Neural cell (in vitro differentiated cells): ENCODE results near the gene SMC1A. TPM values are rescaled to one million over a fixed set of nuclear protein-coding genes. Genes with fewer than 3 reads are reported as not detected.

Experiments used
- H2AFZ ChIP-seq: fragments of 200-600, 300-800 bp; sonication (generic), shearing (Covaris generic); 2 replicates; pipeline ENCODE4 v1.6.0; 2014; ENCODE audit warnings: low read depth, mild to moderate bottlenecking, antibody characterized with exemption, low read length, moderate library complexity
- H3F3A ChIP-seq: fragments of 200-600 bp; shearing (Covaris generic); 2 replicates; pipeline ENCODE4 v1.6.1; 2016; ENCODE audit warnings: mild to moderate bottlenecking, moderate library complexity, mixed read lengths, antibody characterized with exemption, low read length; ENCODE audit not compliant: insufficient read depth, poor library complexity, severe bottlenecking
- H3K27ac ChIP-seq: fragments of 200-600, 300-800 bp; sonication (generic), shearing (Covaris generic); 2 replicates; pipeline ENCODE4 v1.5.1; 2014; ENCODE audit warnings: mild to moderate bottlenecking, low read length, moderate library complexity
- H3K27me3 ChIP-seq: fragments of 300-800, 200-600 bp; sonication (generic), shearing (Covaris generic); 2 replicates; pipeline ENCODE4 v1.6.0; 2014; ENCODE audit warnings: mild to moderate bottlenecking, low read depth, low read length, moderate library complexity; ENCODE audit not compliant: insufficient read depth
- H3K36me3 ChIP-seq: fragments of 300-800, 200-600 bp; sonication (generic), shearing (Covaris generic); 2 replicates; pipeline ENCODE4 v1.5.1; 2014; ENCODE audit warnings: mild to moderate bottlenecking, antibody characterized with exemption, low read length, moderate library complexity; ENCODE audit not compliant: insufficient read depth
- H3K4me2 ChIP-seq: fragments of 300-800, 200-600 bp; sonication (generic), shearing (Covaris generic); 2 replicates; pipeline ENCODE4 v1.6.0; 2014; ENCODE audit warnings: mild to moderate bottlenecking, low read length
- H3K4me3 ChIP-seq: fragments of 300-800, 200-600 bp; sonication (generic), shearing (Covaris generic); 2 replicates; pipeline ENCODE4 v1.5.1; 2014; ENCODE audit warnings: mild to moderate bottlenecking, low read length, moderate library complexity
- H3K79me2 ChIP-seq: fragments of 200-600 bp; shearing (Covaris generic); replicated peaks from 2 replicates; pipeline ENCODE4 v1.6.0; 2014; ENCODE audit warnings: mild to moderate bottlenecking, low read length, moderate library complexity; ENCODE audit not compliant: insufficient read depth
- H3K9ac ChIP-seq: fragments of 300-800, 200-600 bp; sonication (generic), shearing (Covaris generic); 2 replicates; pipeline ENCODE4 v1.6.1; 2016; ENCODE audit warnings: mild to moderate bottlenecking, low read length, mixed read lengths
- H3K9me2 ChIP-seq: fragments of 200-600 bp; shearing (Covaris generic); 2 replicates; pipeline ENCODE4 v1.6.1; 2016; ENCODE audit warnings: mild to moderate bottlenecking, low read length, mixed read lengths; ENCODE audit not compliant: insufficient read depth
- H3K9me3 ChIP-seq: fragments of 200-600, 300-800 bp; sonication (generic), shearing (Covaris generic); 2 replicates; pipeline ENCODE4 v1.6.1; 2016; ENCODE audit warnings: mild to moderate bottlenecking, mixed run types, low read length, moderate library complexity, mixed read lengths
- H4K20me1 ChIP-seq: fragments of 200-600 bp; shearing (Covaris generic); 2 replicates; pipeline ENCODE4 v1.6.1; 2016; ENCODE audit warnings: mild to moderate bottlenecking, mixed run types; ENCODE audit not compliant: insufficient read depth
- EP300 ChIP-seq: fragments of 450-650 bp; conservative IDR thresholded peaks from 2 replicates; pipeline ENCODE4 v1.6.1; 2014; ENCODE audit warnings: antibody characterized with exemption, mild to moderate bottlenecking, moderate library complexity; ENCODE audit not compliant: poor library complexity, severe bottlenecking
- EZH2 ChIP-seq: fragments of 200-600, 300-800 bp; shearing (Covaris generic), sonication (generic); IDR thresholded peaks from 2 replicates; pipeline ENCODE4 v1.6.1; 2014; ENCODE audit warnings: antibody characterized with exemption, low read length, borderline replicate concordance, mild to moderate bottlenecking; ENCODE audit not compliant: insufficient read depth, poor library complexity, severe bottlenecking
- MXI1 ChIP-seq: fragments of 450-650 bp; conservative IDR thresholded peaks from 2 replicates; pipeline ENCODE4 v1.6.1; 2014; ENCODE audit warnings: antibody characterized with exemption, mild to moderate bottlenecking; ENCODE audit not compliant: poor library complexity, severe bottlenecking
- POLR2AphosphoS5 ChIP-seq: IDR thresholded peaks from 2 replicates; pipeline ENCODE4 v1.6.1; 2012
- RAD21 ChIP-seq: fragments of 450-650 bp; conservative IDR thresholded peaks from 2 replicates; pipeline ENCODE4 v1.6.1; 2014; ENCODE audit warnings: antibody characterized with exemption, mild to moderate bottlenecking, moderate library complexity
- SMC3 ChIP-seq: fragments of 450-650 bp; conservative IDR thresholded peaks from 2 replicates; pipeline ENCODE4 v1.6.1; 2014; ENCODE audit warnings: antibody characterized with exemption, mild to moderate bottlenecking, moderate library complexity; ENCODE audit not compliant: poor library complexity
- TAF1 ChIP-seq: IDR thresholded peaks from 2 replicates; pipeline ENCODE4 v1.6.1; 2012; ENCODE audit warnings: low read depth
- polyA plus RNA-seq: library from polyadenylated mRNA; depleted of rRNA; stranded (reverse); fragments of >200 nt; gene quantifications from 2 replicates; pipeline ENCODE4 v1.2.3, GENCODE V29; 2014
- TF ChIP-seq, protein P1 (sequence below): IDR thresholded peaks from 2 replicates; pipeline ENCODE4 v1.6.1; 2012; ENCODE audit warnings: borderline replicate concordance
- TF ChIP-seq, protein P2 (sequence below): fragments of 450-650 bp; IDR thresholded peaks from 2 replicates; pipeline ENCODE4 v1.5.1; 2014; ENCODE audit warnings: antibody characterized with exemption, mild to moderate bottlenecking, moderate library complexity; ENCODE audit not compliant: poor library complexity, severe bottlenecking

The SMC1A gene
- polyA plus RNA-seq, 1 donor from 2014 or later = 11.4 TPM

DNA sequence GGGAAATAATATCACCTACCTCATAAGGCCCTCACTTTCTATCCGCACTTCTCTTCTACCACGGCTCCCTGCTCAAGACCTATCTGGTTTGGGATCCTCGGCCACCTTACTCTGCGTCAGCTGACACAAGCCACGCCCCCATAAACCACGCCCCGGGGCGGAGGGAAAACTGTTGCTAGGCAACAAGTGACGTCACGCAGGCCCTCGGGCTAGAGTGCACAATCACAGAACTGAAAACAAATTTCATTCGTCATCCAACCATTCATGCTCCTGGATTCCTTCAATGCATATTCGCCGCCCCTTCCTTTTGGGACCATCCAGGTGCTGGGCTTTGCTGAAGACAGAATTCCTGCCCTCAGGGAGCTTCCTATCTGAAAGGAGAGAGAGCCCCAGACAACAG, 66.3 kb downstream of the SMC1A start:
- Histone ChIP-seq H3K9me3 (no peaks in the 10 kb centered on the region), H3K4me3 (no peak overlapping the region), H2AFZ (no peak overlapping the region), H3K9me2 (no peaks in the 10 kb centered on the region), H3K4me2 (no peak overlapping the region), H3K36me3 (no peaks in the 10 kb centered on the region), H3K27ac (no peak overlapping the region), H3K27me3 (no peaks in the 10 kb centered on the region), H3F3A (no peaks in the 10 kb centered on the region), H3K79me2 (no peaks in the 10 kb centered on the region), H3K9ac (no peak overlapping the region), H4K20me1 (no peaks in the 10 kb centered on the region)
- TF ChIP-seq, protein P1, sequence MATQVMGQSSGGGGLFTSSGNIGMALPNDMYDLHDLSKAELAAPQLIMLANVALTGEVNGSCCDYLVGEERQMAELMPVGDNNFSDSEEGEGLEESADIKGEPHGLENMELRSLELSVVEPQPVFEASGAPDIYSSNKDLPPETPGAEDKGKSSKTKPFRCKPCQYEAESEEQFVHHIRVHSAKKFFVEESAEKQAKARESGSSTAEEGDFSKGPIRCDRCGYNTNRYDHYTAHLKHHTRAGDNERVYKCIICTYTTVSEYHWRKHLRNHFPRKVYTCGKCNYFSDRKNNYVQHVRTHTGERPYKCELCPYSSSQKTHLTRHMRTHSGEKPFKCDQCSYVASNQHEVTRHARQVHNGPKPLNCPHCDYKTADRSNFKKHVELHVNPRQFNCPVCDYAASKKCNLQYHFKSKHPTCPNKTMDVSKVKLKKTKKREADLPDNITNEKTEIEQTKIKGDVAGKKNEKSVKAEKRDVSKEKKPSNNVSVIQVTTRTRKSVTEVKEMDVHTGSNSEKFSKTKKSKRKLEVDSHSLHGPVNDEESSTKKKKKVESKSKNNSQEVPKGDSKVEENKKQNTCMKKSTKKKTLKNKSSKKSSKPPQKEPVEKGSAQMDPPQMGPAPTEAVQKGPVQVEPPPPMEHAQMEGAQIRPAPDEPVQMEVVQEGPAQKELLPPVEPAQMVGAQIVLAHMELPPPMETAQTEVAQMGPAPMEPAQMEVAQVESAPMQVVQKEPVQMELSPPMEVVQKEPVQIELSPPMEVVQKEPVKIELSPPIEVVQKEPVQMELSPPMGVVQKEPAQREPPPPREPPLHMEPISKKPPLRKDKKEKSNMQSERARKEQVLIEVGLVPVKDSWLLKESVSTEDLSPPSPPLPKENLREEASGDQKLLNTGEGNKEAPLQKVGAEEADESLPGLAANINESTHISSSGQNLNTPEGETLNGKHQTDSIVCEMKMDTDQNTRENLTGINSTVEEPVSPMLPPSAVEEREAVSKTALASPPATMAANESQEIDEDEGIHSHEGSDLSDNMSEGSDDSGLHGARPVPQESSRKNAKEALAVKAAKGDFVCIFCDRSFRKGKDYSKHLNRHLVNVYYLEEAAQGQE = no peak
- TF ChIP-seq RAD21 = no peak
- TF ChIP-seq, protein P2, sequence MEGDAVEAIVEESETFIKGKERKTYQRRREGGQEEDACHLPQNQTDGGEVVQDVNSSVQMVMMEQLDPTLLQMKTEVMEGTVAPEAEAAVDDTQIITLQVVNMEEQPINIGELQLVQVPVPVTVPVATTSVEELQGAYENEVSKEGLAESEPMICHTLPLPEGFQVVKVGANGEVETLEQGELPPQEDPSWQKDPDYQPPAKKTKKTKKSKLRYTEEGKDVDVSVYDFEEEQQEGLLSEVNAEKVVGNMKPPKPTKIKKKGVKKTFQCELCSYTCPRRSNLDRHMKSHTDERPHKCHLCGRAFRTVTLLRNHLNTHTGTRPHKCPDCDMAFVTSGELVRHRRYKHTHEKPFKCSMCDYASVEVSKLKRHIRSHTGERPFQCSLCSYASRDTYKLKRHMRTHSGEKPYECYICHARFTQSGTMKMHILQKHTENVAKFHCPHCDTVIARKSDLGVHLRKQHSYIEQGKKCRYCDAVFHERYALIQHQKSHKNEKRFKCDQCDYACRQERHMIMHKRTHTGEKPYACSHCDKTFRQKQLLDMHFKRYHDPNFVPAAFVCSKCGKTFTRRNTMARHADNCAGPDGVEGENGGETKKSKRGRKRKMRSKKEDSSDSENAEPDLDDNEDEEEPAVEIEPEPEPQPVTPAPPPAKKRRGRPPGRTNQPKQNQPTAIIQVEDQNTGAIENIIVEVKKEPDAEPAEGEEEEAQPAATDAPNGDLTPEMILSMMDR = no peak
- TF ChIP-seq MXI1 = no peak
- no peak for TF ChIP-seq TAF1
- TF ChIP-seq POLR2AphosphoS5 = no peak
- no peak for TF ChIP-seq EP300
- TF ChIP-seq SMC3 = no peak
- no peak for TF ChIP-seq EZH2

DNA sequence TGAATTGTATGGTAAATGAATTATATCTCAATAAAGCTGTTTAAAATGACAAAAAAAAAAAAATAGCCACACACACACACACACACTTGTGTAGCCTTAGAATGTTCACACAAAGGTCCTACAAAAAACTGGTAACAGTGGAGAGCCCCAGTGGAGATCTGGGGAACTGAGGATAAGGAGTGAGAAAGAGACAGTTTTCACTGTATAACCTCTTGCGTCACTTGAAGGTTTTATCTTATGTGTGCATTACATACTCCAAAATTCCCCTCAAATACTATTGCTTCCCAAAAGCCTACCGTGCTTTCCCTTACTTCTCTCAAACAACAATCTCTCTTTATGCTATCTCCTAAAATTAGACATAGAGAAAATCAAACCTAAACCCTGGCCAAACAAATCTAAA, 67.8 kb downstream of the SMC1A start:
- H3K27me3 ChIP-seq = no peaks in the 10 kb centered on the region
- TF ChIP-seq TAF1 = no peak
- no peak for TF ChIP-seq SMC3
- no peak for TF ChIP-seq EZH2
- no peak for TF ChIP-seq MXI1
- TF ChIP-seq RAD21 = no peak
- no peak for TF ChIP-seq EP300
- TF ChIP-seq, protein P2 = no peak
- no peak for TF ChIP-seq POLR2AphosphoS5
- TF ChIP-seq, protein P1 = no peak
- H3K79me2 ChIP-seq = no peaks in the 10 kb centered on the region

More for the DNA sequence above, 67.8 kb downstream of the SMC1A start:
- Histone ChIP-seq H3K27ac (no peak overlapping the region), H4K20me1 (no peaks in the 10 kb centered on the region), H3K9ac (no peak overlapping the region), H3F3A (no peaks in the 10 kb centered on the region), H3K9me2 (no peaks in the 10 kb centered on the region), H3K4me3 (no peak overlapping the region), H2AFZ (no peak overlapping the region), H3K36me3 (no peaks in the 10 kb centered on the region), H3K9me3 (no peaks in the 10 kb centered on the region), H3K4me2 (no peak overlapping the region)
